ENCODE measurements around the gene MKRN2.
"Not testable (repeated sequence)": the region's sequence is repeated elsewhere in the genome, so short reads cannot be mapped to it uniquely, and the experiment has no call there.

The MKRN2 gene

GRCh38 chr3:12630843-12631242 is 74.0 kb downstream of the MKRN2 start:
- DNase-seq (ENCODE audit: low read depth in 2 of 2): not testable (repeated sequence)

GRCh38 chr3:12632523-12632922 is 75.6 kb downstream of the MKRN2 start:
- DNase-seq (ENCODE audit: low read depth in 2 of 2): no peak

- DNase-seq (ENCODE audit: low read depth in 2 of 2): no peak
Measured at GRCh38 chr3:12633108-12633507, 76.2 kb downstream of the MKRN2 start.

Measured in stimulated activated CD8-positive, alpha-beta memory T cell treated with anti-CD3 and anti-CD28 coated beads, Interleukin-2, amount 100 ng/mL, for 48 hours (primary cell).